Natural killer cell treated with Interleukin-12 subunit alpha and Interleukin-12 subunit beta and Interleukin-15 and Interleukin-18, amount 100 ng/mL, for 72 hours (primary cell): Measurements from ENCODE around the gene NME4. TPM values are rescaled to one million over a fixed set of nuclear protein-coding genes. Genes with fewer than 3 reads are reported as not detected.

Experiments used
- ATAC-seq, 2 donors: fragments of 150-1000 bp; cut with Tn5 transposase in 1 of 2; sonication (Bioruptor Pico), chemical (Tn5 transposase) in 1 of 2; 2 replicates each; pipeline ENCODE4 v1.10.0; 2021
- DNase-seq: peaks from one replicate; pipeline ENCODE4 v3.0.0; 2022; ENCODE audit warnings: low spot score
- H3K27ac Mint-ChIP-seq, 2 donors: 1 replicate in 1 of 2; 2 replicates in 1 of 2; pipeline ENCODE4 v1.8.0; 2022; ENCODE audit warnings: mixed read lengths in 2 of 2, mild to moderate bottlenecking in 1 of 2, moderate library complexity in 1 of 2
- H3K27me3 Mint-ChIP-seq, 2 donors: 1 replicate in 1 of 2; 2 replicates in 1 of 2; pipeline ENCODE4 v1.8.0; 2022; ENCODE audit warnings: mixed read lengths in 2 of 2
- H3K36me3 Mint-ChIP-seq: one replicate; pipeline ENCODE4 v1.8.0; 2022; ENCODE audit warnings: mixed read lengths
- H3K4me1 Mint-ChIP-seq, 2 donors: 1 replicate in 1 of 2; 2 replicates in 1 of 2; pipeline ENCODE4 v1.8.0; 2022; ENCODE audit warnings: low read depth in 2 of 2, mixed read lengths in 2 of 2, mild to moderate bottlenecking in 1 of 2
- H3K4me3 Mint-ChIP-seq: one replicate; pipeline ENCODE4 v1.8.0; 2022; ENCODE audit warnings: mixed read lengths
- H3K9me3 Mint-ChIP-seq: 2 replicates; pipeline ENCODE4 v1.8.0; 2022; ENCODE audit warnings: mixed read lengths
- total RNA-seq, 2 donors: library from RNA; stranded (reverse); gene quantifications; one replicate each; pipeline ENCODE4 v1.2.3, GENCODE V29; 2022

NME4 gene
- total RNA-seq, 2 donors from 2014 or later = 2.7 to 9.1 TPM

DNA sequence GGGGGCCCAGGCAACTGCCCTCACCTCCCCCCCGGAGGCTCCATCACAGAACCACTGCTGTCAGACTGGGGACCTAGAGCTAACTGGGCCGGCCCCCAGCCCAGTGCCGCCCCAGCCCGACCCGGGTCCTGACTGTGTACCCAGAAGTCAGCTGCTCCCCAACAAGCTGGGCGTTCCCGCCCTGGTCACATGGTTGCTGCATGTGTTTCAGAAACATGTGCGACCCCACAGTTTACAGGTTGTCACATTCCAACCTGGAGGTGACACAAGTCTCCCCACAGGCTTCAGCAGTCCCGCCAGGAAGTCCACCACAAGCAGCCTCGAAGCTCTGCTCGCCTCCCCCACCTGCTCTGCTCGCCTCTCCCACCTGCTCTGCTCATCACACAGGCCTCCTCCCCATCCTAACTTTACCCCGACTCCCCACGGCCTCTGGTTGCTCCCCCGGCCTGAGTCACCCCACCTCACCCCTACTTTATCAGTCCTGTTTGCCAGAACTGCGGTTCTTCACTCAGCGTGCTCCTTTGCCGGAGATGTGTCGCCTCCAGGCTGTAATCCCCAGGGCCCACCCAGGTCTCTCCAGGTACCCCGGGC lies 27.6 kb upstream of the NME4 start:
- no peaks in the 10 kb centered on the region for H3K36me3 Mint-ChIP-seq
- no peak overlapping the region for H3K4me3 Mint-ChIP-seq
- H3K9me3 Mint-ChIP-seq = no peaks in the 10 kb centered on the region
- ATAC-seq (no peak), DNase-seq (no peak)
- no peak overlapping the region for H3K27ac Mint-ChIP-seq
- H3K27me3 Mint-ChIP-seq = no peaks in the 10 kb centered on the region
- H3K4me1 Mint-ChIP-seq = peaks cover 7 to 9% of the 10 kb centered on the region in 2 donors

DNA sequence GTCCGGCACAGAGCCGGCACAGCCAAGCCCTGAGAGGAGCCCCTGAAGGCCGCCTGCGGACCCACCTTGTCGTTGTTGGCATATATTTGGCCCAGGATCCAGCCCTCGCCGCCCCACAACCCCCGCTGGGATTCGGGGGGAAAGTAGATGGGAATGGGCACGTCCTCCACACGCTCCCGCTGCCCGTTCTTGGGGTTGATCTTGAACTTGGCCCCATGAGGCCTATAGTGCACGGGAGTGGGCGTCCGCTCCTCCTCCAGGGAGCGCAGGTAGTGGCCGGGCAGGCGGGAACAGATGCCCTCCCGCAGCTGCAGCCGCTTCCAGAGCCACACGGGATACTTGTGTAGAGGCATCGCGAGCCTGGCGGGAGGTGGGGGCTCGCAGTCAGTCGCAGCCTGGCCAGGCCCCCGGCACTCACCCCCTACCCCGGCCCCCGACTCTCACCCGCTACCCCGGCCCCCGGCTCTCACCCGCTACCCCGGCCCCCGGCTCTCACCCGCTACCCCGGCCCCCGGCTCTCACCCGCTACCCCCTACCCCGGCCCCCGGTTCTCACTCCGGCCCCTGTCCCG lies 27.0 kb upstream of the NME4 start:
- DNase-seq (no peak), ATAC-seq (no peak)
- H3K4me1 Mint-ChIP-seq = peaks cover 7 to 9% of the 10 kb centered on the region in 2 donors
- H3K36me3 Mint-ChIP-seq = no peaks in the 10 kb centered on the region
- H3K4me3 Mint-ChIP-seq = peak overlapping the region; percentile 96
- peak overlapping the region; percentile 78 to 98 for H3K27ac Mint-ChIP-seq
- H3K9me3 Mint-ChIP-seq = no peaks in the 10 kb centered on the region
- no peaks in the 10 kb centered on the region for H3K27me3 Mint-ChIP-seq

DNA sequence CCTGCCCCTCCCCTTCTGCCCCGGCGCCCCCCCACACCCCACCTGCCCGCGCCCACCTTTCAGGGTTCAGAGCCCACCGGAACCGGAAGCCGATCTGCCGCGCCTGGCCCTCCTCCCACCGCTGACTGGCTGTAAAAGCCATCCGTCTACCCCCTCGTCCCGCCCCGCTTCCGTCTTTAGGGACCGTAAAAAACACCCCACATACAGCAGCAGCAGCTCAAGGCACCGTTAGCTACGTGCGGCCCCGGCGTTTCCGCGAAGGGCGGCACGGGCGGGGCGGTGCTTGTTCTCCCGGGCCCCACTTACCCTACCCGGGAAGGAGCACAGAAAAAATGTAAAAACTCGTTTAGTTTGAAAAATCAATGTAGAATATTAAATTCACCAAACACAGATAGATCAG lies 26.6 kb upstream of the NME4 start, which contains the start of gene MRPL28:
MRPL28 (minus strand) TSS at position 96 of the 400 bp plus-strand sequence. CDS start 320 bp downstream, outside the sequence.
- Mint-ChIP-seq H3K4me3 (peak within 1 kb of the TSS; percentile 96), H3K9me3 (no peaks in the 10 kb centered on the region), H3K27me3 (no peaks in the 10 kb centered on the region), H3K27ac (peak within 1 kb of the TSS; percentile 78 to 98), H3K4me1 (peaks cover 7 to 9% of the 10 kb centered on the region in 2 donors), H3K36me3 (no peaks in the 10 kb centered on the region)
- DNase-seq = peak; percentile 96
- ATAC-seq = peak; percentile 98

DNA sequence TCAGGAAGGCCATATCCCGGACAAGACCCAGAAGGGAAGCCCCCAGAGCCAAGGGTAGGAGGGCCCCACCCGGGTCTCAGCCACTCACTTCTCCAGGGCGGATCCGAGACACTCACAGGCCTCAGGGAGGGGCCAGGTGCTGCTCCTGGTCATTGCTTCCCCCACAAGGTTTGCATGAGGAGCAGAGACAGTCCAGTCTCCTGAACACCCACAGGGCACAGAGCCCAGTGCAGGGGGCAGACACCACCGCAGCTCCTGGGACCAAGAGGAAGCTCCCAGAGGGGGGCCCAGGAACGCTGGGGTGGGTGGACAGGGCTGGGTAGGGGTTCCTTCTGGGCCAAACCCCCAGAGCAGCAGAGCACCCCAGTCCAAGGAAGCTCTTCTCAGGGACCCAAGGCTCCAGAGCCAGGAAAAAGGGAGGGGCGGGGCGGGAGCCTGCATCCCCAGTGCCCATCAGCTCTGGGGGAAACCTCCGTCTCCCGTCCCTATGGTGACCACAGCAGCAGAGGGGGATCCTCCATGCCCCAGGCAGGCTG lies 26.0 kb upstream of the NME4 start:
- ATAC-seq = no peak
- no peak for DNase-seq
- Mint-ChIP-seq H3K9me3 (no peaks in the 10 kb centered on the region), H3K27ac (peak overlapping the region; percentile 78 to 98), H3K36me3 (no peaks in the 10 kb centered on the region), H3K4me1 (peaks cover 7 to 9% of the 10 kb centered on the region in 2 donors), H3K4me3 (peak overlapping the region; percentile 96), H3K27me3 (no peaks in the 10 kb centered on the region)

DNA sequence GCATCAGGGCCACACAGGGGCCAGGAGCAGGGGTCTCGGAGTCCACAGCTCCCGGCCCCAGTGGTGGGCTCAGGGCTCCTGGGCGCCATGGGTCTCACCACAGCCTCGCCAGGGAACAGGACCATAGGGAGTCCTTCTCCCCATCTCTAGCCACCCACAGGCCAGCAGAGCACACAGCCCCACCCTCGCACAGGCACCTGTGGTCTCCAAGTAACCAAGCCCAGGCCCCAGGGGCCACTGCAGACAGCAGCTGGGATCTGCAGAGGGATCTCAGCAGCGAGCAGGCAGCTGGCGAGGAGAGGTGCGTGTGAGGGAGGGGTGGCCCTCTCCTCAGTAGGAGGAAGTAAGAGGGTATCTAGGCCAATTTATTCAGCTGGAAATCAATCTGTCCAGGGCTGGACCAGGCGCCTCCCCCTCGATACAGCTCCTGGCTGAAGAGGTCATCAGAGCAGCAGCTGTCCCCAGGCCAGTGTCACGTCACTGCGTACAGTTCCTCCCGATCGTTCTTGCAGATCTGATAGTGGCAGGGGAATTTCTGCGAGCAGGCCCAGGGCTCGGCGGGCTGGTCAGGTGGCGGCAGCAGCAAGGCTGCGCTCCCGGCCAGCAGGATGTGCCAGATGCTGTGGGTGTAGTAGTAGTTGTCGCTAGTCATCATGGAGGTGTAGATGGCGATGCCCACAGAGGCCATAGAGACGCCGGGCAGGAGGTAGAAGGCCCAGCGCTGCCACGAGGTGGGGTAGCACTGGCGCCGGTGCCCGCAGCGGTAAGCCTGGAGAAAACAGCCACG lies 25.3 kb upstream of the NME4 start:
- Mint-ChIP-seq H3K9me3 (no peaks in the 10 kb centered on the region), H3K36me3 (no peaks in the 10 kb centered on the region), H3K4me3 (no peak overlapping the region), H3K4me1 (peaks cover 7 to 9% of the 10 kb centered on the region in 2 donors), H3K27me3 (no peaks in the 10 kb centered on the region), H3K27ac (peak overlapping the region in 1 of 2 donors; percentile 57)
- no peak for ATAC-seq
- no peak for DNase-seq

DNA sequence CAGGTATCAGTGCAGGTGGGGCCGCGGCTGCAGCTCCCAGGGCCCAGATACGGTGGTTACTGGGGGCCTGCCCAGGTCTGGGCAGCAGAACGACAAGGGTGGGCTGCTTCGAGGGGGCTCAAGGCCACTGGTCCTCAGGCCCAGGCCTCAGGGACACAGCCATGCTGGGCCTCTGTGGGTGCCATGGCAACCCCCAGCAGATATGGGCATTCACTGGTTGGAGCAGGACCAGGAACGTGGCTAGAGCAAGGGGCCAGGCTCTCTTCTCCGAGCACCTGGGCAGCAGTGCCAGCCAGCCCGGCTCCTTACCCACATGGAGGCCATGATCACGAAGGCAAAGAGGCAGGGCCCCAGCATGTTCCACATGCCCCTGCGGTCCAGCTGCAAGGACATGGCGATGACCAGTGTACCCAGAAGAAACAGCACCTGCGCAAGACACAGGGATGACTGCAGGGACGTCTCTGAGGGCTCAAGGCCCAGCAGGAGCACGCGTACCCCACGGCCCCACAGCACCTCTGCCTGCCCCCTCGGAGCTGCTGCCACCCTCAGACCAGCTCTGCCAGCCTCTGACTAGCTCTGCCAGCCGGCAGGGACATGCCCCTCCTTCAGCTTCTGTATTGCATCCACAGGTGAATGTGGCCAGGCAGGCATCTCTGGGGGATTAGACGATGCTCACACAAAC lies 24.6 kb upstream of the NME4 start:
- H3K27me3 Mint-ChIP-seq = no peaks in the 10 kb centered on the region

DNA sequence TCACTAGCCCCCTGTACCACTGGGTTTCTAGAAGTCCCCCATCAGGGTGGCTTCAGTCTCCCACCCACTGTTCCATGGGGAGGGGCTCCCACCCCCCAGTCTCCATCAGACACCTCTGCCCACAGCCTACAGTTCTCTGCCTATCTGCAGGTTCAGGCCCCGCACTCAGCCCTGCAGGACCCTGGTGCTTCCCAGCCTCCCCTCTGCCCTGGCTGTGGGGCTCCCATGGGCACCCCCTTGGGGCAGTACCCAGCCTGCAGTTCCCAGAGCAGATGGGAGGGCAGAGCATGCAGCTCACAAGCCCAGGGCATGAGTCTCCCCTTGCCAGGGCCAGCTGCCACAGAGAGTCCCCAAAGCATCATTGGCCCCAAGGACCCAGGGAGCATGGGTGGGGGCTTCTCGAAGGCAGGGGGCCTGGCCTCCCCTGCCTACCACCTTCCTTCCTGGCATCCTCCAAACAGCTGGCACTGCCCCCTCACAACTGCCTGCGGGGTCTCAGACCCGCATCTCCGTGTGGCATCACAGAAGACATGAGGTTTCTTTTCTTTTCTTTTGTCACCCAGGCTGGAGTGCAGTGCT lies 23.9 kb upstream of the NME4 start:
- ATAC-seq (no peak), DNase-seq (no peak)
- Mint-ChIP-seq H3K27ac (no peak overlapping the region), H3K27me3 (no peaks in the 10 kb centered on the region), H3K9me3 (no peaks in the 10 kb centered on the region), H3K36me3 (no peaks in the 10 kb centered on the region), H3K4me3 (no peak overlapping the region), H3K4me1 (peaks cover 7 to 9% of the 10 kb centered on the region in 2 donors)

More for the DNA sequence above, 24.6 kb upstream of the NME4 start:
- peaks cover 7 to 9% of the 10 kb centered on the region in 2 donors for H3K4me1 Mint-ChIP-seq
- H3K36me3 Mint-ChIP-seq = no peaks in the 10 kb centered on the region
- H3K4me3 Mint-ChIP-seq = no peak overlapping the region
- DNase-seq (no peak), ATAC-seq (no peak)
- peak overlapping the region in 1 of 2 donors; percentile 57 for H3K27ac Mint-ChIP-seq
- no peaks in the 10 kb centered on the region for H3K9me3 Mint-ChIP-seq

DNA sequence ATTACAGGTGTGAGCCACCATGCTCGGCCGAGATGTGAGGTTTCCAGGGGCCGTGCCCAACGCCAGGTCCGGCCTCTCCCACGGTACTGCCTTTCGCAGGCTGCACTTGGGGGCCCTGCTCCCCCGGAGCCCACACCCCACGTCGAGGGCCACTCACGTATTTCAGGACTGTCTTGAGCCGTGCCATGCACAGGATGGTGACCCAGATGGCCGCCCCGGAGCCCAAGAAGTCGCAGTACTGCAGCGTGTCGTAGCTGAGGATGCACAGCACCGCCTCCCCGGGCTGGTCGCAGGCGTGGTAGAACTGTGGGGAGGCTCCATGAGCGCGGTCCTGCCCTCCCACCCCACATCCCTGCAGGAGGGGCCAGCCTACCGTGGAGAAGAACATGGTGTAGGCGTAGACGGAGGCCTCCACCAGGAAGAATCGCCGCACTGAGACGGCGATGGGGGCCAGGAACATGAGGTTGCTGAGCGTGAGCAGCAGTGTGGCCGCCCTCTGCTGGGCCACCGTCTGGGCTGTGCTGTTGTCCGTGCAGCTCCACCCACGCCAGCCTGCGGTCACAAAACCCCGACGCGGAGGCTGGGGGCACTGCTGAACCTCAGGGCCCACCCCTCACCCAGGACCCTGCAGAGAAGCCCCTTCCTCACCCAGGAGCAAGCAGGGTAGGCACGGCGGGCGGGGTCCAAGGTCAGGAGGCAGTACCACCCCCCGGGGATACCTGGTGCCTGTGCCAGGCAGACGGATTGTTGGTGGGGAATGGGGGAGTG lies 23.0 kb upstream of the NME4 start:
- peaks cover 7% of the 10 kb centered on the region in 2 donors for H3K4me1 Mint-ChIP-seq
- no peaks in the 10 kb centered on the region for H3K36me3 Mint-ChIP-seq
- DNase-seq (no peak), ATAC-seq (no peak)
- H3K9me3 Mint-ChIP-seq = no peaks in the 10 kb centered on the region
- no peak overlapping the region for H3K27ac Mint-ChIP-seq
- H3K4me3 Mint-ChIP-seq = no peak overlapping the region
- H3K27me3 Mint-ChIP-seq = no peaks in the 10 kb centered on the region

DNA sequence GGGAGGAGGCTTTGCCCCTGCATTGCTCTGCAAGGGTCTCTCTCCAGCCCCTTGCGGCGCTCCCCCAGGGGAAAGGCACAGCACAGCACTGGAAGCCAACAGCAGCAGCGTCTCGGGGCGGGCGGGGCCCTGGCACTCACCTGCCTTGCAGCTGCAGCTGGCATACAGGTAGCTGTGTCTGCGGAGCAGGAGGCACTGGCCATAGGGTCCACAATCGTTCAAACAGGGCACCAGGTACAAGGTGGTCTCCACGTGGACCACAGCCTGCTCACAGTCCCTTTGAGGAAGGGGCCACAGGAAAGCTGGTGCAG lies 22.4 kb upstream of the NME4 start:
- H3K27me3 Mint-ChIP-seq = no peaks in the 10 kb centered on the region
- H3K4me1 Mint-ChIP-seq = peaks cover 4 to 7% of the 10 kb centered on the region in 2 donors
- H3K36me3 Mint-ChIP-seq = no peaks in the 10 kb centered on the region
- no peak for ATAC-seq
- H3K27ac Mint-ChIP-seq = no peak overlapping the region
- no peak for DNase-seq
- H3K4me3 Mint-ChIP-seq = no peak overlapping the region
- H3K9me3 Mint-ChIP-seq = no peaks in the 10 kb centered on the region

DNA sequence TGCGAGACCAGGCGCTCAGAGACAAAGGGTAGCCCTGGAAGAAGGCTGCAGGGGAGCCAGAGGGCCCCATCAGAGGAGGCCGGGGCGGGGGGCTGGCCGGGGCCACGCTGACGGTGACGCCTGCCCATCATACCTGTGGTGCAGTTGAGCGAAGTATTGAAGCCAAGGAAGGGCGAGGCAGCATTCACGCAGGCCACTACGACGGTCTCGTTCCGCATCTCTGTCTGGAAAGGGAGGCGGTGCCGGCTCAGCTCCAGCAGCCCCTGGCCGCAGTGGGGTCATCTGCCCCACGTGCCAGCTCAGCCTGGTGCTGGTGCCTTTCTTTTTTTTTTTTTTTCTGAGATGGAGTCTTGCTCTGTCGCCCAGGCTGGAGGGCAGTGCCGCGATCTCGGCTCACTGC lies 21.8 kb upstream of the NME4 start:
- Mint-ChIP-seq H3K4me3 (no peak overlapping the region), H3K36me3 (no peaks in the 10 kb centered on the region), H3K4me1 (peaks cover 7 to 10% of the 10 kb centered on the region in 2 donors), H3K27me3 (no peaks in the 10 kb centered on the region), H3K27ac (no peak overlapping the region), H3K9me3 (no peaks in the 10 kb centered on the region)
- DNase-seq (no peak), ATAC-seq (no peak)

DNA sequence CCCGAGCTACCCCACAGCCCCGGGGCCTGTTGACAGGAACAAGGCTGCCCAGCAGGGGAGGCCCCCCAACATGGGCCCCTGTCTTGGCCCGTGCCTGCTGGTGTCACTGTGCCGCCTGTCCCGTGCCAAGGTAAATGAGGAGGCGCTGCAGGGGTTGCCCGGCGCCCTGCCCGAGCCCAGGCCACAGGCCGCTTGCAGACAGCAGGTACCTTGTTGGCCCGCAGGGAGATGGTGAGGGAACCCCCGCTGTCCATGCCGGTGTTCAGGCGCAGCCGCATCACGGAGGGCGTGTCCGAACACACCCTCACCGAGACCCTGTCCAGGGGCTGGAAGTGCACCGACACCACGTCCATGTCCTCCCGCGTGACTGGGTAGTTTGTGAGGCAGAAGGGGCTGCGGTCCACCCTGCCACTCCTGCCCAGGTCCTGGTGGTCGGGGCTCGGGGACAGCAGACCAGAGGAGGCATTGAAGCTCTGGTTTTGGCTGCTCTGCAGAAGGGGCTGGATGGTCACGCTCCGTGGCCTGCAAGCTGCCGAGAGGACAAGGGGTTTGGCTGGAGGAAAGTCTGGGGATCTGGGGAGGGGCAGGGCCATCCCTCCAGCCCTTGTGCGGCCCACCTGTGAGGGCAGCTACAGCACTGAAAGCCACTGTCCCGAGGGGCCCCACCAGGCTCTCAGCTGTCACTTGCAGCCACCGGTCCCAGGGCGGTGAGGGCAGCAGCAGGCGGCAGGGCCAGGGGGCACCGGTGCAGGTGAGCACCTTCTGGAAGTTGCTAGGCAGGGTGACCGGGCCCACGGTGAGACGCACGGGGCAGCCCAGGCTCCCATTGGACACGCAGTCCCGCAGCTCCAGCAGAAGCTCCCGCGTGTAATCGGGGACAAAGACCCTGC lies 20.8 kb upstream of the NME4 start:
- H3K9me3 Mint-ChIP-seq = no peaks in the 10 kb centered on the region
- DNase-seq = no peak

DNA sequence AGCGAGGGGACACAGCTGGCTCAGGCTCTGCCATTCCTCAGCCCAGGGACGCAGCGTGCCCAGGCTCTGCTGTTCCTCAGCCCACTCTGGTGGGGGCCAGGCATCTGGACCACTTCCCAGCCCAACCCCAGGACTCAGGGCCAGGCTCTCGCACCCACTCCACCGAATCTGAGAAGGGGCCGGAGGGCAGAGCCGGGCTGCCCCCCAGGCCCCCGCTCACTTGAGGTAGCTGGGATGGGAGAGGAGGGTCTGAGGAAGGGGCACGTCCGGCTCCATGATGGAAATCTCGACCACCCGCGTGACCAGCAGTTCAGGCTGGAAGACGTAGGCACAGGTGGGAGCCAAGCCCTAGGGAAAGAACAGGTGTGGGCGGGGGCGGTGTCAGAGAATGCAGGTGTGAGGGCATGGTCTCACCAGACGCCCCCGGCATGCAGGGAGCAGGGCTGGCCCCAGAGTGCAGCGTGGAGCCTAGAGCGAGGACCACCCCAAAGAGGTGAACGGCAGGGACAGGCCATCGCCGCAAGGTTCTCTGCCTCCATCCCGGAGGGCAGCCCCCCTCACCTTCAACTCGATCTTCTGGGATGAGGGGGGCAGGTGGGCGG lies 20.1 kb upstream of the NME4 start:
- Mint-ChIP-seq H3K4me3 (no peak overlapping the region), H3K27ac (no peak overlapping the region), H3K9me3 (no peaks in the 10 kb centered on the region)

More for the DNA sequence above, 20.8 kb upstream of the NME4 start:
- H3K27ac Mint-ChIP-seq = no peak overlapping the region
- no peak for ATAC-seq
- no peaks in the 10 kb centered on the region for H3K36me3 Mint-ChIP-seq
- H3K4me1 Mint-ChIP-seq = peaks cover 4 to 6% of the 10 kb centered on the region in 2 donors
- H3K4me3 Mint-ChIP-seq = no peak overlapping the region
- H3K27me3 Mint-ChIP-seq = no peaks in the 10 kb centered on the region

More for the DNA sequence above, 20.1 kb upstream of the NME4 start:
- peaks cover 4 to 6% of the 10 kb centered on the region in 2 donors for H3K4me1 Mint-ChIP-seq
- DNase-seq = no peak
- no peaks in the 10 kb centered on the region for H3K27me3 Mint-ChIP-seq
- H3K36me3 Mint-ChIP-seq = no peaks in the 10 kb centered on the region
- ATAC-seq = no peak
